ENCODE data around the gene MAP2K6.

The MAP2K6 gene

DNA sequence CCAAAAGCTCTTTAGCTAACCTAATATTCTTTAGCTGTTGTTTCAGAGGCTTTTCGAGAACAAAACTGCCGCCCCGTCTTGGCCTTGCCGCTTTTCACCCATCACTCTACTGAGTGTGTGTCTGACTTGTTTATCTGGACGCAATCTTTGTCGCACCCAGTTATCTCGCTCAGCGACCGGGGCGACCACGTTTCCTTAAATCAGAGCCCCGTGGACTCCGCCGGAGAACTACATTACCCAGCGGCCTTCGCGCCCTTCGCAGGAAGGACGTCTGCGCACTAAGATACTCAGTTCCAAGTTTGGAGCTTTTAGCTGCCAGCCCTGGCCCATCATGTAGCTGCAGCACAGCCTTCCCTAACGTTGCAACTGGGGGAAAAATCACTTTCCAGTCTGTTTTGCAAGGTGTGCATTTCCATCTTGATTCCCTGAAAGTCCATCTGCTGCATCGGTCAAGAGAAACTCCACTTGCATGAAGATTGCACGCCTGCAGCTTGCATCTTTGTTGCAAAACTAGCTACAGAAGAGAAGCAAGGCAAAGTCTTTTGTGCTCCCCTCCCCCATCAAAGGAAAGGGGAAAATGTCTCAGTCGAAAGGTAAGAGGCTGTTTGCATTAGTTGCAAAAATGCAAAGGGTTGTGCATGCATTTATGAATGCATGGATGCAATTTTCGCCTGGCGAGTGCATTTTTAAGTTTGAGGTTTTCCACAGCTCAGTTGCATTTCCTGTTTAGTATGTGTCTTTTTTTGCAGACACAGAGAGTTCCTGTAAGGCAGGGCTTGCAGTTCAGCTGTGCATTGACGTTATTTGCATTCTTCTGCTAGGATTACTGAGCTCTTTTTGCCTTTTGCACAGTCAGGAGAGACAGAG, at the start of gene MAP2K6:
MAP2K6 (plus strand) TSS at position 290 of the 867 bp plus-strand sequence; CDS start at position 578, 288 bp downstream.
- peak; percentile 70 for DNase-seq (ENCODE audit: extremely low read depth, insufficient read length)
- Histone ChIP-seq H3K4me3 (replicated peaks; ENCODE audit: low read depth, low read length) (peak within 1 kb of the TSS; percentile 66), H3K27me3 (replicated peaks; ENCODE audit: control insufficient read depth, insufficient read depth, low read length) (no peaks in the 10 kb centered on the region), H3K36me3 (ENCODE audit: control insufficient read depth, insufficient read depth, low read length) (no peaks in the 10 kb centered on the region)
- TF ChIP-seq, protein P1, sequence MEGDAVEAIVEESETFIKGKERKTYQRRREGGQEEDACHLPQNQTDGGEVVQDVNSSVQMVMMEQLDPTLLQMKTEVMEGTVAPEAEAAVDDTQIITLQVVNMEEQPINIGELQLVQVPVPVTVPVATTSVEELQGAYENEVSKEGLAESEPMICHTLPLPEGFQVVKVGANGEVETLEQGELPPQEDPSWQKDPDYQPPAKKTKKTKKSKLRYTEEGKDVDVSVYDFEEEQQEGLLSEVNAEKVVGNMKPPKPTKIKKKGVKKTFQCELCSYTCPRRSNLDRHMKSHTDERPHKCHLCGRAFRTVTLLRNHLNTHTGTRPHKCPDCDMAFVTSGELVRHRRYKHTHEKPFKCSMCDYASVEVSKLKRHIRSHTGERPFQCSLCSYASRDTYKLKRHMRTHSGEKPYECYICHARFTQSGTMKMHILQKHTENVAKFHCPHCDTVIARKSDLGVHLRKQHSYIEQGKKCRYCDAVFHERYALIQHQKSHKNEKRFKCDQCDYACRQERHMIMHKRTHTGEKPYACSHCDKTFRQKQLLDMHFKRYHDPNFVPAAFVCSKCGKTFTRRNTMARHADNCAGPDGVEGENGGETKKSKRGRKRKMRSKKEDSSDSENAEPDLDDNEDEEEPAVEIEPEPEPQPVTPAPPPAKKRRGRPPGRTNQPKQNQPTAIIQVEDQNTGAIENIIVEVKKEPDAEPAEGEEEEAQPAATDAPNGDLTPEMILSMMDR (IDR thresholded peaks at IDR 0.05; ENCODE audit: insufficient read depth, low read length, poor library complexity, severe bottlenecking), result no peak

DNA sequence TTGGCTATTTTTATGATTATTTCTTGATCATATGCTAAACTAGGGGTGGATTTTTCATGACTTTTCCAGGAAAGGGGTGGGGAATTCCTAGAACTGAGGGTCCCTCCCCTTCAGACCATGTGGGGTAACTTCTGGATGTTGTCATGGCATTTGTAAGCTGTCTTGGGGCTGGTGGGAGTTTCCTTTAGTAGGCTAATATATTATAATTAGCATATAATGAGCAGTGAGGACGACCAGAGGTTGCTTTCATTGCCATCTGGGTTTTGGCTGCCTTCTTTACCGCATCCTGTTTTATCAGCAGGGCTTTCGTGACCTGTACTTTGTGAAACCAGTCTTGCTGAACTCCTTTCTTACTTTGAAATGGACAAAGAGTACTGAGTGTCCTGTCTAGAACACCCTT, 47.2 kb upstream of the MAP2K6 start:
- peak; percentile 9 for DNase-seq (ENCODE audit: extremely low read depth, insufficient read length)
- TF ChIP-seq, protein P1 (IDR thresholded peaks at IDR 0.05; ENCODE audit: insufficient read depth, low read length, poor library complexity, severe bottlenecking), result no peak
- no peak overlapping the region for H3K4me3 ChIP-seq (replicated peaks; ENCODE audit: low read depth, low read length)
- no peaks in the 10 kb centered on the region for H3K36me3 ChIP-seq (ENCODE audit: control insufficient read depth, insufficient read depth, low read length)
- no peaks in the 10 kb centered on the region for H3K27me3 ChIP-seq (replicated peaks; ENCODE audit: control insufficient read depth, insufficient read depth, low read length)

DNA sequence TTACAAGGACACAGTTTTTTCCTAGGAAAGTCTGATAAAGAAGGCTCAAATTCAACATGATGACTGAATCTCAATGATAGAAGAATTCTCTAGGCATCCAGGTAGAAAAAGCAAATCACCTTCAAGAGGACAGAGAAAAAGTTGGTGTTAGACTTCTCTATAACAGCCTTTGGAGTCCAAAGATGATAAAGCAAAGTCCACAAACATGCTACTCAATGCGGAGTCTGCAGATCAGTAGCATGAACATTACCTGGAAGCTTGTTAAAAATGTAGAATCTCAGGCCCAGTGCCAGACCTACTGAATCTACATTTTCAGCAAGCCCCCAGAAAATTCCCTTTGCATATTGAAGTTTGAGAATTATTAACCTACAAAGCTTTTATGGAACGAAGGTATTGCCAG, 41.4 kb upstream of the MAP2K6 start:
- no peaks in the 10 kb centered on the region for H3K27me3 ChIP-seq (replicated peaks; ENCODE audit: control insufficient read depth, insufficient read depth, low read length)
- no peak for DNase-seq (ENCODE audit: extremely low read depth, insufficient read length)
- TF ChIP-seq, protein P1 (IDR thresholded peaks at IDR 0.05; ENCODE audit: insufficient read depth, low read length, poor library complexity, severe bottlenecking), result no peak
- no peak overlapping the region for H3K4me3 ChIP-seq (replicated peaks; ENCODE audit: low read depth, low read length)
- H3K36me3 ChIP-seq (ENCODE audit: control insufficient read depth, insufficient read depth, low read length), result no peaks in the 10 kb centered on the region

DNA sequence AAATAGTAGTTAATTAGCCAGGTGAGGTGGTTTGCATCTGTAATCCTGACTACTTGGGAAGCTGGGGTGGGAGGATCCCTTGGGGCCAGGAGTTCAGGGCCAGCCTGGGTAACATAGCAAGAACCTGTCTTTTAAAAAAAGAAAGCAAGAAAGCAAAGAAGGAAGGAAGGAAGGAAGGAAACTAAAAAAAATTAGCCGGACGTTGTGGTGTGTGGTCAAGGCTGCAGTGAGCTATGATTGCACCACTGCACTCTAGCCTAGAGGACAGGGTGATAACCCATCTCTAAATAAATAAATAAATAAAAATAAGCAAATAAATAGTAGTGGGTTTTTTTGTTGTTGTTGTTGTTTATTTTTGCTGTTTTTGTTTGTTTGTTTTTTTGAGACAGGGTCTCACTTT, 39.3 kb upstream of the MAP2K6 start:
- Histone ChIP-seq H3K36me3 (ENCODE audit: control insufficient read depth, insufficient read depth, low read length) (no peaks in the 10 kb centered on the region), H3K4me3 (replicated peaks; ENCODE audit: low read depth, low read length) (no peak overlapping the region), H3K27me3 (replicated peaks; ENCODE audit: control insufficient read depth, insufficient read depth, low read length) (no peaks in the 10 kb centered on the region)
- no peak for DNase-seq (ENCODE audit: extremely low read depth, insufficient read length)
- TF ChIP-seq, protein P1 (IDR thresholded peaks at IDR 0.05; ENCODE audit: insufficient read depth, low read length, poor library complexity, severe bottlenecking), result no peak

DNA sequence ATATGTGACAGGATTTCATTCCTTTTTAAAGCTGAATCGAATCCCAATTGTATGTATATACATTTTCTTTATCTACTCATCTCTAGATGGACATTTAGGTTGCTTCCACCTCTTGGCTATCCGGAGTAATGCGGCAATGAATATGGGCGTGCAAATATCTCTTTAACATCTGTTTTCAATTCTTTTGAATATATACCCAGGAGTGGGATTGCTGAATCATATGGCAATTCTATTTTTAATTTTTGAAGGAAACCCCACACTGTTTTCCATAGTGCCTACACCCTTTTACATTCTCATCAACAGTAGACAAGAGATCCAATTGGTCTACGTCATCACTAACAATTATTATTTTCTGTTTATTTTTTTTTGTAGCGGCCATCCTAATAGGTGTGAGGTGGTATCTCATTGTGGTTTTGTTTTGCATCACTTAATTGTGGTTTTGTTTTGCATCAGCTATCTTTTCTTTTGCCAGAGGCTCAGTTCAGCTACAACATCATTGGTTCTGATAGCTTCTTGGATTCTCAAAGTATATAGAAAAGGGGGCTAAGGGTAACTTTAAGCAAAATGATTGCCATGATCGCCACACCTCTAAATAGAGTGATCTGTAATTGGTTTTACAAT, 25.6 kb upstream of the MAP2K6 start:
- no peaks in the 10 kb centered on the region for H3K36me3 ChIP-seq (ENCODE audit: control insufficient read depth, insufficient read depth, low read length)
- no peak for DNase-seq (ENCODE audit: extremely low read depth, insufficient read length)
- no peaks in the 10 kb centered on the region for H3K27me3 ChIP-seq (replicated peaks; ENCODE audit: control insufficient read depth, insufficient read depth, low read length)
- TF ChIP-seq, protein P1 (IDR thresholded peaks at IDR 0.05; ENCODE audit: insufficient read depth, low read length, poor library complexity, severe bottlenecking), result no peak
- H3K4me3 ChIP-seq (replicated peaks; ENCODE audit: low read depth, low read length), result no peak overlapping the region

All from GM06990 (cell line).